Subcutaneous adipose tissue (tissue), 4 donors: ENCODE data around the gene SSBP3. TPM values are rescaled to one million over a fixed set of nuclear protein-coding genes. Genes with fewer than 3 reads are reported as not detected.

Source experiments
- total RNA-seq, 4 donors: library from RNA; depleted of rRNA; stranded (reverse); fragments of >200 nt; gene quantifications; one replicate each; pipeline ENCODE4 v1.1.0, GENCODE V29; 2016
- TF ChIP-seq, protein P1 (sequence below): fragments of 450-650 bp; IDR thresholded peaks from one replicate; pipeline ENCODE4 v1.5.1; 2016; ENCODE audit warnings: low read depth, mild to moderate bottlenecking, control low read depth, antibody characterized with exemption, moderate library complexity

Gene SSBP3
- total RNA-seq, 4 donors from 2014 or later = 19.7 to 28.1 (median 25.1) TPM

DNA sequence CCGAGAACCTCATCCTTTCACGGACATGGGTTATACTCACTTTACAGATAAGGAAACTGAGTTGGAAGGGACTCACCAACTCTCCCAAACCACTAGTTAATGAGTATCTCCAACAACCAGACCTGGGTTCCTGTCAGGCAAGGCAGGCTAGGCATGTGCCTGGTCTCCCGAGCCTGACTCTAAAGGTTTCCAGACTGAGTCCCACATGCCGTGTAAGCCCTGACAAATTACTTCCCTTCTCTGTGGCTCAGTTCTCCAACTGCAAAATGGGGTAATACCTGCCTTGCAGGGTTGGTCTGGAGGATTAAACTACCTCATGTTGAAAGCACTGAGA, 34.3 kb downstream of the SSBP3 start:
- TF ChIP-seq, protein P1, sequence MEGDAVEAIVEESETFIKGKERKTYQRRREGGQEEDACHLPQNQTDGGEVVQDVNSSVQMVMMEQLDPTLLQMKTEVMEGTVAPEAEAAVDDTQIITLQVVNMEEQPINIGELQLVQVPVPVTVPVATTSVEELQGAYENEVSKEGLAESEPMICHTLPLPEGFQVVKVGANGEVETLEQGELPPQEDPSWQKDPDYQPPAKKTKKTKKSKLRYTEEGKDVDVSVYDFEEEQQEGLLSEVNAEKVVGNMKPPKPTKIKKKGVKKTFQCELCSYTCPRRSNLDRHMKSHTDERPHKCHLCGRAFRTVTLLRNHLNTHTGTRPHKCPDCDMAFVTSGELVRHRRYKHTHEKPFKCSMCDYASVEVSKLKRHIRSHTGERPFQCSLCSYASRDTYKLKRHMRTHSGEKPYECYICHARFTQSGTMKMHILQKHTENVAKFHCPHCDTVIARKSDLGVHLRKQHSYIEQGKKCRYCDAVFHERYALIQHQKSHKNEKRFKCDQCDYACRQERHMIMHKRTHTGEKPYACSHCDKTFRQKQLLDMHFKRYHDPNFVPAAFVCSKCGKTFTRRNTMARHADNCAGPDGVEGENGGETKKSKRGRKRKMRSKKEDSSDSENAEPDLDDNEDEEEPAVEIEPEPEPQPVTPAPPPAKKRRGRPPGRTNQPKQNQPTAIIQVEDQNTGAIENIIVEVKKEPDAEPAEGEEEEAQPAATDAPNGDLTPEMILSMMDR = no peak

DNA sequence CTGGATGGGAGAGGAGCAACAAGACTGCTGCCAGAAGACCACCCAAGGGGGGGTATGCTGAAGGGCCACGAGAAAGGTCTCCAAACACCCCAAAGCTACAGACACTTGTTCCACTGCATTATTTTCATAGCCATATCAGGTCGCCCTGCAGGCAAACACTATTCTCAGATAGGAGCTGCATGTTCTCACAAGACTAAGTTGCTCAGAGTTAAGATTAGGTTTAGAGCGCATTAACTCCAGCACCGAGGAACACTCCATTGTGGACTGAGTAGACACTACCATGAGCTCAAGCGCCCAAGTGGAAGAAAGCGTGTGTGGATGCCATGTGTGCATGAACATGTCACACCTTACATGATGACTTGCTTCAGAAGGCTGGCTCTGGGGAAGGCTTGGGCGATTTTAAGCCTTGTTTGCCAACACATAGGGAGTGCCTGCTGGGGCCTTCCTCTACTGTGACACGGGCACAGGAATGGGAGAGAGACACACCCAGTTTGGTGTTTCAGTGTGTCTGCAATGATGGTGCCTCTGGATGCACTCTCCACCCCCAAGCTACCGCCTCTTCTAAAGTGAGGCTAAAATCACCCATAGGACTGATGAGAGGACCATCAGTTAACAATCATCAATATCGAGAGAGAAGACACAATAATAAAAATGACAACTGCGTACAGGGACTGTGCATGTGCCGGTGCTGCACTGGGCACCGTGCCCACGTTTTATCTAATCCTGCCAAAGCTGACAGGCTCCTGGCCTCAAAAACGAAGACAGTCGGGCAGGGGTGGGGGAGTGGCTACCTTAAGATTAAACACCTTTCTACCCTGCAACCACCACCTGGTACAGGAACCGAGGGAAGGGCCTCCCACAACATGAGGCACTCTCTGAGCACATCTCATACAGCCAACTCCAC, 34.9 kb downstream of the SSBP3 start:
- TF ChIP-seq, protein P1 = no peak

DNA sequence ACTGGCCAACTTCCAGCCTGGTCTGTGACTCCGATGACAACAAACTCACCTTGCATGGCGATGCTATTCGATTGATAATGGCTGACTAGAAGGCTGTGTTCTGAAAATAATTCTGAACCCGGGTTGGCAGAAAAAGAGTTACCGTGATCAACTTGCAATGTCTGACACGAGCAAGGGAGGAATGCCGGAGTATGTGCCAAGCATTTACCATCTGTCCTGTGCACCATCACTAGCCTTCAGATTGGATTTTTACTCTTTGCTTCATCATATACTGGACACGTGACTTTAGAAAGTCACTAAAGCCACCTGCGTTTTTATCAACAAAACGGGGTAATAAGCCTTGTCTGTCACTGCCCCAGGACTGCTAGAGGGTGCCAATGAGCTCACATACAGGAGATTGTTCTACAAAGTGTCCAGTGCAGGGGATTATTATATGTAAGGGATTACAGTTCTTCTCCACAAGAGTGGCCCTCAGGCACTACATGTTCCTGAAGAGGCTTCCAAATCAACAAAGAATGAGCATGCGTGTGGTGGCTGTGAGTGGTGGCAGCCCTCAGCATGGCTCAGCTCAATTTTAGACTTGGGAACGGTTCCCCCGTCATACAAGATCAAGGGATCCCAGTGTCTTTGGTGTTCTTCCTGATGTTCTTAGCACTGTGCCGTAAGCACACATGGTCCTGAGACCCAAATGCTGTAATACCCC, 35.8 kb downstream of the SSBP3 start:
- TF ChIP-seq, protein P1 = no peak

- TF ChIP-seq, protein P1 = no peak
These were observed 38.6 kb downstream of the SSBP3 start for GRCh38 chr1:54367613-54368012.

- TF ChIP-seq, protein P1 = no peak
These were observed 40.3 kb downstream of the SSBP3 start for GRCh38 chr1:54365847-54366246.

DNA sequence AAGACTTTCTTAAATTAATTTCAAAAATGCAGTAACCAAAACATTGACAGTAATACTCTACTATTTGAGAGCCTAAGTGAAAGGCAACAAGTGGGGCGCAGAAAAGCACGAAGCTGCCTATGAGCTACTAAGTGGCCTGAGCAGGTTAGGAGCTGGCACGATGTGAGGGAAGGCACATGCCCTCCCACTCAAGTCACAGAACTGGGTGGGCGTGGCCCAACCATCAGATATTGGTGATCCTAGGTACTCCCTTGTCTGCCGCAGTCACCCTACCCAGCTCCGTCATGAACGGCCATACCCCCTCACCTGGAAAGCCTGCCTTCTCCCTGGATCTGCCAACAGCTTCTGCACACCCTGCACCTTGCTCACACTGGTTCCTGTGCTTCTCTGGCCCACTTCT, 40.8 kb downstream of the SSBP3 start:
- TF ChIP-seq, protein P1 = no peak

GRCh38 chr1:54364995-54365394, 41.2 kb downstream of the SSBP3 start:
- TF ChIP-seq, protein P1 = no peak
